NT2/D1 (cell line): Measurements from ENCODE around the gene GYPA.

Experiments
- SUZ12 ChIP-seq: IDR thresholded peaks from 2 replicates; pipeline ENCODE4 v1.6.1; 2011; ENCODE audit not compliant: insufficient read length, insufficient read depth; ENCODE audit errors: extremely low read depth
- YY1 ChIP-seq: IDR thresholded peaks from 2 replicates; pipeline ENCODE4 v1.6.1; 2011; ENCODE audit not compliant: insufficient read length, insufficient read depth
- ZNF274 ChIP-seq: IDR thresholded peaks from 2 replicates; pipeline ENCODE4 v1.6.1; 2011; ENCODE audit warnings: mild to moderate bottlenecking, low read depth, low read length

DNA sequence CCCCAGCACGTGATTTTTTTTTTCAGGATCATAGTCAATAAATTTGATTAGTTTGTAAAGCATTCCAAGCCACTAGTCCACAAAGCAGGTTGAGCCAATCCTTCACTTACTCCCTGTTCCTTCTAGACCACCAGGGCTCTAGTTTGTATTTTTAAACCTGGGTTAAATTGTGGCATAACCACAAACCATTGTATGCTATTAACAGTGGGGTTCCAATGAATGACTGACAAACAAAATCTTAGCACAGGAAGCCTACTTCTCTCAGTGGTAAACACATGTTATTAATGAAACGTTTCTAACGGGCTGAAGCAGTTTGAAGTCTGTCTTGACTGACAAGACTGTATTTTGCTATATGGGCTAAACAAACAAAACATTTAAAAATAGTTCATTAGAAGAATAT, 48.6 kb upstream of the GYPA start:
- TF ChIP-seq ZNF274 (no peak), SUZ12 (no peak), YY1 (no peak)
